GM21529 (cell line): ENCODE measurements around the gene RNF213.
"Not testable (repeated sequence)": the region's sequence is repeated elsewhere in the genome, so short reads cannot be mapped to it uniquely, and the experiment has no call there.

Experiments used
- ATAC-seq: cut with Tn5 transposase; IDR thresholded peaks from one replicate; pipeline ENCODE4 v1.9.1; 2021; ENCODE audit not compliant: unreplicated experiment

Gene RNF213

GRCh38 chr17:80291691-80292487, 31.2 kb downstream of the RNF213 start:
- no peak for ATAC-seq

GRCh38 chr17:80292521-80292971, 31.9 kb downstream of the RNF213 start:
- no peak for ATAC-seq

- no peak for ATAC-seq
Observed at GRCh38 chr17:80294210-80294609, 33.6 kb downstream of the RNF213 start.

- no peak for ATAC-seq
Observed at GRCh38 chr17:80294653-80295052, 34.0 kb downstream of the RNF213 start.

GRCh38 chr17:80295146-80295545, 34.5 kb downstream of the RNF213 start:
- ATAC-seq, result no peak

GRCh38 chr17:80295559-80295958, 34.9 kb downstream of the RNF213 start:
- no peak for ATAC-seq

- no peak for ATAC-seq
Observed at GRCh38 chr17:80296221-80296620, 35.6 kb downstream of the RNF213 start.

- ATAC-seq, result no peak
Observed at GRCh38 chr17:80297996-80298560, 37.4 kb downstream of the RNF213 start.

GRCh38 chr17:80299350-80300100, 38.9 kb downstream of the RNF213 start:
- ATAC-seq, result not testable (repeated sequence)

GRCh38 chr17:80300756-80301155, 40.1 kb downstream of the RNF213 start:
- not testable (repeated sequence) for ATAC-seq

- no peak for ATAC-seq
Observed at GRCh38 chr17:80303824-80304223, 43.2 kb downstream of the RNF213 start.

GRCh38 chr17:80307994-80308691, 47.5 kb downstream of the RNF213 start:
- no peak for ATAC-seq

GRCh38 chr17:80308692-80309517, 48.3 kb downstream of the RNF213 start:
- ATAC-seq, result no peak

GRCh38 chr17:80311216-80311827, 50.7 kb downstream of the RNF213 start:
- no peak for ATAC-seq

GRCh38 chr17:80312621-80313135, 52.0 kb downstream of the RNF213 start:
- no peak for ATAC-seq

- no peak for ATAC-seq
Observed at GRCh38 chr17:80313160-80313829, 52.6 kb downstream of the RNF213 start.

- not testable (repeated sequence) for ATAC-seq
Observed at GRCh38 chr17:80313946-80314345, 53.3 kb downstream of the RNF213 start.

GRCh38 chr17:80315517-80316182, 55.0 kb downstream of the RNF213 start:
- no peak for ATAC-seq

GRCh38 chr17:80316431-80316830, 55.8 kb downstream of the RNF213 start:
- no peak for ATAC-seq
